Measurements from ENCODE around the gene DCAF7. TPM values are rescaled to one million over a fixed set of nuclear protein-coding genes. Genes with fewer than 3 reads are reported as not detected.
A peak's percentile ranks its signal among the peaks of the same experiment; 100 is the strongest.

DCAF7 gene
- total RNA-seq, 6 donors from 2014 or later, result 26.0 to 86.3 (median 42.3) TPM

GRCh38 chr17:63610854-63611253 lies 60.6 kb downstream of the DCAF7 start:
- ATAC-seq (ENCODE audit: low FRiP score in 2 of 2), result no peak
- Histone ChIP-seq H3K4me1 (no peaks in the 10 kb centered on the region), H3K27me3 (no peaks in the 10 kb centered on the region), H3K36me3 (peaks cover 22 to 46% (median 32%) of the 10 kb centered on the region in 4 donors), H3K27ac (no peak overlapping the region), H3K4me3 (no peak overlapping the region), H3K9me3 (no peaks in the 10 kb centered on the region)
- TF ChIP-seq CTCF (IDR thresholded peaks at IDR 0.05) (no peak), POLR2AphosphoS5 (IDR thresholded peaks at IDR 0.05) (no peak), POLR2A (IDR thresholded peaks at IDR 0.05) (no peak), EP300 (IDR thresholded peaks at IDR 0.05) (no peak)
- WGBS, 2 donors, result 93% methylated on average over 9 to 10 of the region's 10 CpGs
- peak in 1 of 2 donors; percentile 29 for DNase-seq

- WGBS, 2 donors, result 75 to 90% methylated on average over 3 of the region's 3 CpGs
- TF ChIP-seq EP300 (IDR thresholded peaks at IDR 0.05), result no peak
- no peak for TF ChIP-seq POLR2AphosphoS5 (IDR thresholded peaks at IDR 0.05)
- TF ChIP-seq POLR2A (IDR thresholded peaks at IDR 0.05), result no peak
- no peak for TF ChIP-seq CTCF (IDR thresholded peaks at IDR 0.05)
- Histone ChIP-seq H3K36me3 (peaks cover 21 to 41% (median 27%) of the 10 kb centered on the region in 4 donors), H3K27me3 (no peaks in the 10 kb centered on the region), H3K9me3 (no peaks in the 10 kb centered on the region), H3K27ac (no peak overlapping the region), H3K4me1 (no peaks in the 10 kb centered on the region), H3K4me3 (no peak overlapping the region)
- ATAC-seq (ENCODE audit: low FRiP score in 2 of 2), result no peak
- no peak for DNase-seq
Measured at GRCh38 chr17:63611354-63611753, 61.1 kb downstream of the DCAF7 start.

GRCh38 chr17:63613663-63614062 lies 63.4 kb downstream of the DCAF7 start:
- no peaks in the 10 kb centered on the region for H3K9me3 ChIP-seq
- H3K36me3 ChIP-seq, result peaks cover 0 to 18% (median 5%) of the 10 kb centered on the region in 4 donors
- H3K27ac ChIP-seq, result no peak overlapping the region
- DNase-seq, result peak in 1 of 2 donors; percentile 43
- TF ChIP-seq CTCF (IDR thresholded peaks at IDR 0.05) (no peak), EP300 (IDR thresholded peaks at IDR 0.05) (no peak), POLR2A (IDR thresholded peaks at IDR 0.05) (no peak), POLR2AphosphoS5 (IDR thresholded peaks at IDR 0.05) (no peak)
- H3K4me3 ChIP-seq, result no peak overlapping the region
- no peaks in the 10 kb centered on the region for H3K27me3 ChIP-seq
- WGBS, 2 donors, result 71 to 78% methylated on average over 2 of the region's 2 CpGs
- H3K4me1 ChIP-seq, result no peaks in the 10 kb centered on the region
- no peak for ATAC-seq (ENCODE audit: low FRiP score in 2 of 2)

GRCh38 chr17:63621229-63621683 lies 71.0 kb downstream of the DCAF7 start:
- TF ChIP-seq CTCF (IDR thresholded peaks at IDR 0.05), result no peak
- TF ChIP-seq POLR2A (IDR thresholded peaks at IDR 0.05), result no peak
- no peak for TF ChIP-seq EP300 (IDR thresholded peaks at IDR 0.05)
- TF ChIP-seq POLR2AphosphoS5 (IDR thresholded peaks at IDR 0.05), result no peak
- H3K4me3 ChIP-seq, result peak overlapping the region; percentile 18 to 86 (median 80)
- 13 to 16% methylated on average over 4 to 10 of the region's 10 CpGs for WGBS, 2 donors
- no peaks in the 10 kb centered on the region for H3K9me3 ChIP-seq
- DNase-seq, result no peak
- H3K4me1 ChIP-seq, result peaks cover 25 to 36% (median 30%) of the 10 kb centered on the region in 4 donors
- H3K36me3 ChIP-seq, result no peaks in the 10 kb centered on the region
- H3K27ac ChIP-seq, result peak overlapping the region; percentile 72 to 95 (median 91)
- H3K27me3 ChIP-seq, result no peaks in the 10 kb centered on the region
- no peak for ATAC-seq (ENCODE audit: low FRiP score in 2 of 2)
